ENCODE results near the gene P2RY14. TPM values are rescaled to one million over a fixed set of nuclear protein-coding genes. Genes with fewer than 3 reads are reported as not detected.
A peak's percentile ranks its signal among the peaks of the same experiment; 100 is the strongest.

P2RY14 gene
- total RNA-seq, 1 experiment from 2014 or later: not detected

DNA sequence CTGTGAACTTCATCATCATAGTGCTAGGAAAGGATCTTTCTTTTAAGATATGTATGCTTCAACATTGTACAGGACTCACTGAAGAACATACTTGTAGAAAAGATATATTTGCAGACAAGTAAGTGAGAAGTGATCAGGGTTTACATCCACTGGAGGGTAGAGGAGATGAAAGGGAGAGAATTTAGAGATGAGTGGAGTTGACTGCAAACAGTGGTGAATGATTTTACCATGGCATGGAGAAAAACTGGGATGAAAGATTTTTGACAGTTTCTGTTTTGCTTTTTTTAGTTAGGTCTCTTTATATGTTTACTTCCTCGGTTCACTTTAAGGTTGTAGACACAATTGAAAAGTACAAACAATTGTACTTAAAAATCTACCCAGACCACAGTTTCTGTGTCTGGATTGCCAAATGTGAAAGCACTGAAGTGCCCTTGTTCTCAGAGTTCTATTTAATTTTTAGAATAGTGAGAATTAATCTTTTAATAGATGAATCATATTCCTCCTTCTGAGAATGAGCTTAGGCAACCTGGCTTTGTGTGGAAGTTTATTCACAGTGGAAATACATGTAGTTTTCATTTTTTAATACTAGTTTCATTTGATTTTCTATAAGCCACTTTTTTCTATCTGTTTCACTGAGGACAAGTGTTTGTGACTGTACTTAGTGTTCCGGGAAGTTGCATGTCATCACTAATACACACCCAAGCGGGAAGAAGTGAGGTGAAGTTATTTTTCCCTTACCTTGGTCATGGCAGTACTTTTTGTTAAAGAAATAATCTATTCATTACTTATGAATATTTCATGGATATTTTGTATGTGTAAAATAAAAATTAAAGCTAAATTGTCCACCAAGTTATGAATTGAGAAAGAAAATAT lies 73.6 kb downstream of the P2RY14 start:
- Mint-ChIP-seq H3K27ac (peak overlapping the region; percentile 40; the same call in 1 of the 2 replicates), H3K4me1 (peaks cover 7% of the 10 kb centered on the region), H3K27me3 (ENCODE audit: low read depth) (no peaks in the 10 kb centered on the region), H3K36me3 (no peaks in the 10 kb centered on the region), H3K4me3 (no peak overlapping the region), H3K9me3 (no peaks in the 10 kb centered on the region)
- ChIA-PET POLR2A (no interaction called here), CTCF (no interaction called here)
- no peak for DNase-seq (ENCODE audit: low spot score)
- TF ChIP-seq, protein P1, sequence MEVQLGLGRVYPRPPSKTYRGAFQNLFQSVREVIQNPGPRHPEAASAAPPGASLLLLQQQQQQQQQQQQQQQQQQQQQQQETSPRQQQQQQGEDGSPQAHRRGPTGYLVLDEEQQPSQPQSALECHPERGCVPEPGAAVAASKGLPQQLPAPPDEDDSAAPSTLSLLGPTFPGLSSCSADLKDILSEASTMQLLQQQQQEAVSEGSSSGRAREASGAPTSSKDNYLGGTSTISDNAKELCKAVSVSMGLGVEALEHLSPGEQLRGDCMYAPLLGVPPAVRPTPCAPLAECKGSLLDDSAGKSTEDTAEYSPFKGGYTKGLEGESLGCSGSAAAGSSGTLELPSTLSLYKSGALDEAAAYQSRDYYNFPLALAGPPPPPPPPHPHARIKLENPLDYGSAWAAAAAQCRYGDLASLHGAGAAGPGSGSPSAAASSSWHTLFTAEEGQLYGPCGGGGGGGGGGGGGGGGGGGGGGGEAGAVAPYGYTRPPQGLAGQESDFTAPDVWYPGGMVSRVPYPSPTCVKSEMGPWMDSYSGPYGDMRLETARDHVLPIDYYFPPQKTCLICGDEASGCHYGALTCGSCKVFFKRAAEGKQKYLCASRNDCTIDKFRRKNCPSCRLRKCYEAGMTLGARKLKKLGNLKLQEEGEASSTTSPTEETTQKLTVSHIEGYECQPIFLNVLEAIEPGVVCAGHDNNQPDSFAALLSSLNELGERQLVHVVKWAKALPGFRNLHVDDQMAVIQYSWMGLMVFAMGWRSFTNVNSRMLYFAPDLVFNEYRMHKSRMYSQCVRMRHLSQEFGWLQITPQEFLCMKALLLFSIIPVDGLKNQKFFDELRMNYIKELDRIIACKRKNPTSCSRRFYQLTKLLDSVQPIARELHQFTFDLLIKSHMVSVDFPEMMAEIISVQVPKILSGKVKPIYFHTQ (CRISPR knock-in tag; IDR thresholded peaks at IDR 0.05): no peak
- TF ChIP-seq SOX15 (CRISPR knock-in tag; IDR thresholded peaks at IDR 0.05) (no peak), NFYB (CRISPR knock-in tag; conservative IDR thresholded peaks at IDR 0.05; ENCODE audit: low read depth) (no peak), ELF4 (CRISPR knock-in tag; IDR thresholded peaks at IDR 0.05; ENCODE audit: low read depth) (no peak), MLX (CRISPR knock-in tag; IDR thresholded peaks at IDR 0.05) (no peak), CREM (CRISPR knock-in tag; IDR thresholded peaks at IDR 0.05) (no peak), TEAD1 (CRISPR knock-in tag; IDR thresholded peaks at IDR 0.05) (no peak), E2F1 (CRISPR knock-in tag; IDR thresholded peaks at IDR 0.05) (no peak), ZNF396 (CRISPR knock-in tag; IDR thresholded peaks at IDR 0.05; ENCODE audit: borderline replicate concordance) (no peak), NR3C1 (CRISPR knock-in tag; conservative IDR thresholded peaks at IDR 0.05; ENCODE audit: low read depth) (no peak), TCF7 (CRISPR knock-in tag; IDR thresholded peaks at IDR 0.05; ENCODE audit: low read depth) (no peak), ATF2 (CRISPR knock-in tag; IDR thresholded peaks at IDR 0.05; ENCODE audit: borderline replicate concordance, low read depth) (no peak), SMAD3 (CRISPR knock-in tag; IDR thresholded peaks at IDR 0.05; ENCODE audit: borderline replicate concordance) (no peak), ZBTB43 (CRISPR knock-in tag; IDR thresholded peaks at IDR 0.05) (no peak)
- no peak for ATAC-seq

GRCh38 chr3:151203051-151203420 lies 75.3 kb downstream of the P2RY14 start, which contains the start of gene GPR171:
Gene GPR171, minus strand, starts transcription at chr3:151203216. Its CDS starts 3,830 bp downstream, at chr3:151199386.
- Mint-ChIP-seq H3K27ac (no peak within 1 kb of the TSS), H3K4me3 (no peak within 1 kb of the TSS), H3K9me3 (no peaks in the 10 kb centered on the region), H3K4me1 (peaks cover 7% of the 10 kb centered on the region), H3K27me3 (ENCODE audit: low read depth) (no peaks in the 10 kb centered on the region), H3K36me3 (peaks cover 3% of the 10 kb centered on the region; the same call in 1 of the 2 replicates)
- no peak for DNase-seq (ENCODE audit: low spot score)
- POLR2A ChIA-PET: interaction anchor here (0.5 to 0.6 kb wide), 2 partner anchors 34 to 597 kb away, joined by 4 to 5 read pairs; no protein-coding TSS in a partner anchor
- no peak for ATAC-seq
- CTCF ChIA-PET: no interaction called here
- TF ChIP-seq HMGA2 (CRISPR knock-in tag; IDR thresholded peaks at IDR 0.05): no peak
- no peak for TF ChIP-seq ERG (CRISPR knock-in tag; IDR thresholded peaks at IDR 0.05)
- no peak for TF ChIP-seq IRF2 (CRISPR knock-in tag; IDR thresholded peaks at IDR 0.05; ENCODE audit: borderline replicate concordance, low read depth)
- no peak for TF ChIP-seq ZNF671 (CRISPR knock-in tag; IDR thresholded peaks at IDR 0.05)
- TF ChIP-seq FOXJ3 (CRISPR knock-in tag; IDR thresholded peaks at IDR 0.05; ENCODE audit: borderline replicate concordance): no peak
- no peak for TF ChIP-seq ZMAT4 (CRISPR knock-in tag; IDR thresholded peaks at IDR 0.05)
- no peak for TF ChIP-seq ATF1 (CRISPR knock-in tag; IDR thresholded peaks at IDR 0.05)
- no peak for TF ChIP-seq NR2C2 (CRISPR knock-in tag; IDR thresholded peaks at IDR 0.05)
- no peak for TF ChIP-seq OVOL2 (CRISPR knock-in tag; IDR thresholded peaks at IDR 0.05; ENCODE audit: borderline replicate concordance)
- TF ChIP-seq USF2 (CRISPR knock-in tag; IDR thresholded peaks at IDR 0.05): no peak
- no peak for TF ChIP-seq KAT7 (CRISPR knock-in tag; IDR thresholded peaks at IDR 0.05; ENCODE audit: borderline replicate concordance)
